ENCODE data around the gene PER1. TPM values are rescaled to one million over a fixed set of nuclear protein-coding genes. Genes with fewer than 3 reads are reported as not detected.

The PER1 gene
- total and polyA plus RNA-seq, 2 of the 8 experiments (the other 6 are each of a cell fraction or from before 2014, with no cell fraction given): 9.6 to 38.0 TPM

DNA sequence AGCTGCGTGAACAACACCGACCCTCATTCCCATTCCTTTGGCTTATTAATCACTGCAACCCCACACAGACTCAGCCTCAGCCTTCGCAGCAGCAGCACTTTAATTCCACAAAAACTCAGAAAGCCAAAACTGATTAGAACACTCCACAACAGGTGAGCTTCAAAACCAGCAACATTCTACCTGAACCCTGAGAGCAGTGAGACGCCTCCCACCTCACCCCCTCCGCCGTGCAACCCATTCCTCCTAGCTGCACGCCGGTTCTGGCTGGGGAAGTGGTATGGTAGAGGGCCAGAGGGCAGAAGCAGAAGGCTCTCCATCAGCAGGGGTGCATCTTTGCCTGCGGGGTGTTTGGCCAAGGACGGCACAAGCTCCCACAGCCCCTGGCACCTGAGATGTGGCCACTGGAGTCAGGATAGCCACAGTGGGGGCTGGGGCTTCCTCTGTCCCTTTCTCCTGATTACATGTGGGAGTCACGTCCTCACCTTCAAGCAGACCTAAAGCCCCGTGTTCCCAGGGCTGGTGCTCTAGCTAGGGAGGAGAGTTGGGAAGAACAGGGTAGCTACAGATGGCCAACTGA lies 36.1 kb upstream of the PER1 start (continued):
- TF ChIP-seq SRF (IDR thresholded peaks at IDR 0.05; ENCODE audit: low read depth, low read length): no peak
- TF ChIP-seq HDAC2 (IDR thresholded peaks at IDR 0.05; ENCODE audit: borderline replicate concordance in 1 of 2, low read depth in 2 of 2, low read length in 2 of 2): no peak
- TF ChIP-seq TAF7 (optimal IDR thresholded peaks at IDR 0.05; ENCODE audit: borderline replicate concordance, low read depth, low read length): no peak
- no peak for TF ChIP-seq BCL11A (IDR thresholded peaks at IDR 0.05; ENCODE audit: low read depth in 2 of 2, low read length in 2 of 2)
- no peak for TF ChIP-seq BRCA1 (IDR thresholded peaks at IDR 0.05; ENCODE audit: low read depth, low read length)

Data from H1 (cell line).